ENCODE results near the gene ABHD13. TPM values are rescaled to one million over a fixed set of nuclear protein-coding genes. Genes with fewer than 3 reads are reported as not detected.
"Not testable (repeated sequence)": the region's sequence is repeated elsewhere in the genome, so short reads cannot be mapped to it uniquely, and the experiment has no call there.

The ABHD13 gene
- total and polyA plus RNA-seq, 2 experiments from 2014 or later: 7.5 to 10.3 TPM

DNA sequence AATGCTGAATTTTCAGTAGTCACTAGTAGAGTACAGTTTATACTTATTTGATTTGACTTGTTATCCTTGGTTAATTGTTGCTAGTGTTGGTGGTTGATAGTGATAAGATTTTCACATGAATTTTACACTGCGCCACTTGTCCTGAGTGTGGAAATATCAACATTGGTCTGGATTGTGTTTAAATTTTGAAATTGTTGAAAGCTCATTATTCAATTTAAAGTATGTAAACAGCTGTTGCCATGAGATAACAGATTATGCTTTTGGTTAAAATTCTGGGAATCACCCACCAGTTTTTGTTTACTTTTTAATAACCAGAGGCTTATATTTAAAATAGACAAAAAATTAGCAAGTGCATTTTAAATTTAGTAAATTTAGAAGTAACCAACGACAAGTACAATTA lies 39.1 kb downstream of the ABHD13 start:
- Histone ChIP-seq H3F3A (ENCODE audit: insufficient read depth) (no peaks in the 10 kb centered on the region), H3K4me2 (ENCODE audit: unreplicated experiment) (no peak overlapping the region), H3K79me2 (ENCODE audit: insufficient read depth) (no peaks in the 10 kb centered on the region), H4K20me1 (ENCODE audit: insufficient read depth) (no peaks in the 10 kb centered on the region), H3K9ac (no peak overlapping the region), H3K36me3 (ENCODE audit: low read depth) (no peaks in the 10 kb centered on the region), H2AFZ (no peak overlapping the region), H3K27me3 (replicated peaks; ENCODE audit: insufficient read depth) (no peaks in the 10 kb centered on the region), H3K27ac (no peak overlapping the region), H3K4me1 (ENCODE audit: insufficient read depth) (no peaks in the 10 kb centered on the region), H3K4me3 (no peak overlapping the region), H3K9me3 (ENCODE audit: low read depth) (no peaks in the 10 kb centered on the region), H3K9me2 (ENCODE audit: insufficient read depth) (no peaks in the 10 kb centered on the region; the same call in 1 of the 2 replicates)
- in situ Hi-C loops (cut with MboI): no loop called here
- no peak for DNase-seq
- no peak for TF ChIP-seq EZH2 (IDR thresholded peaks at IDR 0.05; ENCODE audit: insufficient read depth, poor library complexity, severe bottlenecking)
- no peak for TF ChIP-seq EZH2phosphoT487 (IDR thresholded peaks at IDR 0.05; ENCODE audit: insufficient read depth, low read depth)
- WGBS, 2 experiments (ENCODE audit: low coverage in 1 of 2, low lambda C conversion rate in 2 of 2, missing lambda C conversion rate in 2 of 2): 52 to 53% methylated on average over 2 of the region's 2 CpGs

DNA sequence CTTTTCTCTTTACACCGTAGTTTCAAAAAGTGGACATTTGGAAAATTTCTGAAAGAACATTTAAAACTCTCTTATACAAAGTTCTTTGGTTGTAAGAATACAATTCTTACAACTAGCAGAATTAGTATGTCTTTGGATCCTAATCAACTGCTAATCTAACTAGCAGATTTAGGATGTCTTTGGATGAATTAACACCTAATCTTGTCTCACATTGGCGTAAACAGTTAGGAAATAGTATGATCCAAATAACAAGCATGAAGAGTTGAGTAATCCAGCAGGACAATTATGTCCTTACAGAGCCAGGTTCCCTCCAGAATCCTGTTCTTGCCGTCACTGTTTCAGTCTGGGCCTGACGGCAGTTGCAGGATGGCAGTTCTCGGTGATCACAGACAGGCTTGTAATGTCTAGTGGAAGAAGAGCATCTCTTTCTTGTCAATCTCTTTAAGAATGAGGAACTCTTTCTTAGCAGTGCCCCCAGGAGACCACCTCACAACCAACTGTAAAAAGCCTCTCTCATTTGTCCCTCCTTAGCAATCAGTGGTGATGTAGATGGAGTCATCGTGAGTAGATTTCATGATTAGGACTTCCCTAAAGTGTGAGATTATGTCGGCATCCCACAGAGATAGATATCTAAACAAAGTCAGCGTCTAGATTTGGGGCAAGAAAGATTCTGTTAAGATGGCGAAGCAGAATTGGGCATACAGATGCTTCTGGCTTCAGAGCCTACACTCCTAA lies 45.6 kb downstream of the ABHD13 start:
- H3K4me2 ChIP-seq (ENCODE audit: unreplicated experiment): no peak overlapping the region
- H4K20me1 ChIP-seq (ENCODE audit: insufficient read depth): no peaks in the 10 kb centered on the region
- H3K4me1 ChIP-seq (ENCODE audit: insufficient read depth): no peaks in the 10 kb centered on the region
- no peaks in the 10 kb centered on the region; the same call in 1 of the 2 replicates for H3K9me2 ChIP-seq (ENCODE audit: insufficient read depth)
- H3K36me3 ChIP-seq (ENCODE audit: low read depth): no peaks in the 10 kb centered on the region
- in situ Hi-C loops (cut with MboI): no loop called here
- H2AFZ ChIP-seq: no peak overlapping the region
- WGBS, 2 experiments (ENCODE audit: low coverage in 1 of 2, low lambda C conversion rate in 2 of 2, missing lambda C conversion rate in 2 of 2): 83% methylated on average over 9 of the region's 9 CpGs
- no peak for TF ChIP-seq EZH2phosphoT487 (IDR thresholded peaks at IDR 0.05; ENCODE audit: insufficient read depth, low read depth)
- TF ChIP-seq EZH2 (IDR thresholded peaks at IDR 0.05; ENCODE audit: insufficient read depth, poor library complexity, severe bottlenecking): no peak
- H3K4me3 ChIP-seq: no peak overlapping the region
- H3K9me3 ChIP-seq (ENCODE audit: low read depth): no peaks in the 10 kb centered on the region
- no peaks in the 10 kb centered on the region for H3K79me2 ChIP-seq (ENCODE audit: insufficient read depth)
- H3F3A ChIP-seq (ENCODE audit: insufficient read depth): no peaks in the 10 kb centered on the region
- no peak for DNase-seq
- H3K27ac ChIP-seq: no peak overlapping the region
- no peak overlapping the region for H3K9ac ChIP-seq
- H3K27me3 ChIP-seq (replicated peaks; ENCODE audit: insufficient read depth): no peaks in the 10 kb centered on the region

GRCh38 chr13:108266321-108266990 lies 48.3 kb downstream of the ABHD13 start:
- TF ChIP-seq EZH2 (IDR thresholded peaks at IDR 0.05; ENCODE audit: insufficient read depth, poor library complexity, severe bottlenecking) (no peak), EZH2phosphoT487 (IDR thresholded peaks at IDR 0.05; ENCODE audit: insufficient read depth, low read depth) (no peak)
- peaks cover 13% of the 10 kb centered on the region for H3K4me1 ChIP-seq (ENCODE audit: insufficient read depth)
- no peak overlapping the region for H3K27ac ChIP-seq
- no peaks in the 10 kb centered on the region for H3K9me3 ChIP-seq (ENCODE audit: low read depth)
- H3K9me2 ChIP-seq (ENCODE audit: insufficient read depth): no peaks in the 10 kb centered on the region
- H2AFZ ChIP-seq: no peak overlapping the region
- H3K27me3 ChIP-seq (replicated peaks; ENCODE audit: insufficient read depth): no peaks in the 10 kb centered on the region
- H3K4me3 ChIP-seq: no peak overlapping the region
- no peaks in the 10 kb centered on the region for H3K79me2 ChIP-seq (ENCODE audit: insufficient read depth)
- 69 to 71% methylated on average over 10 of the region's 10 CpGs for WGBS, 2 experiments (ENCODE audit: low coverage in 1 of 2, low lambda C conversion rate in 2 of 2, missing lambda C conversion rate in 2 of 2)
- no peaks in the 10 kb centered on the region for H4K20me1 ChIP-seq (ENCODE audit: insufficient read depth)
- peaks cover 10% of the 10 kb centered on the region; the same call in 1 of the 2 replicates for H3F3A ChIP-seq (ENCODE audit: insufficient read depth)
- no peaks in the 10 kb centered on the region for H3K36me3 ChIP-seq (ENCODE audit: low read depth)
- no peak overlapping the region for H3K9ac ChIP-seq
- no peak for DNase-seq
- no peak overlapping the region for H3K4me2 ChIP-seq (ENCODE audit: unreplicated experiment)
- in situ Hi-C loops (cut with MboI): no loop called here

- no peaks in the 10 kb centered on the region for H3K9me2 ChIP-seq (ENCODE audit: insufficient read depth)
- no peaks in the 10 kb centered on the region for H3K27me3 ChIP-seq (replicated peaks; ENCODE audit: insufficient read depth)
- no peak overlapping the region for H3K27ac ChIP-seq
- 88 to 92% methylated on average over 4 of the region's 4 CpGs for WGBS, 2 experiments (ENCODE audit: low coverage in 1 of 2, low lambda C conversion rate in 2 of 2, missing lambda C conversion rate in 2 of 2)
- TF ChIP-seq EZH2 (IDR thresholded peaks at IDR 0.05; ENCODE audit: insufficient read depth, poor library complexity, severe bottlenecking): no peak
- no peak for TF ChIP-seq EZH2phosphoT487 (IDR thresholded peaks at IDR 0.05; ENCODE audit: insufficient read depth, low read depth)
- no peak for DNase-seq
- in situ Hi-C loops (cut with MboI): no loop called here
- H3K36me3 ChIP-seq (ENCODE audit: low read depth): no peaks in the 10 kb centered on the region
- no peaks in the 10 kb centered on the region for H4K20me1 ChIP-seq (ENCODE audit: insufficient read depth)
- H3K4me3 ChIP-seq: no peak overlapping the region
- peaks cover 10% of the 10 kb centered on the region; the same call in 1 of the 2 replicates for H3F3A ChIP-seq (ENCODE audit: insufficient read depth)
- H3K4me1 ChIP-seq (ENCODE audit: insufficient read depth): peaks cover 16% of the 10 kb centered on the region
- no peaks in the 10 kb centered on the region for H3K79me2 ChIP-seq (ENCODE audit: insufficient read depth)
- H2AFZ ChIP-seq: no peak overlapping the region
- no peak overlapping the region for H3K4me2 ChIP-seq (ENCODE audit: unreplicated experiment)
- no peaks in the 10 kb centered on the region for H3K9me3 ChIP-seq (ENCODE audit: low read depth)
- H3K9ac ChIP-seq: no peak overlapping the region
These were observed 49.2 kb downstream of the ABHD13 start for GRCh38 chr13:108267347-108267746.

DNA sequence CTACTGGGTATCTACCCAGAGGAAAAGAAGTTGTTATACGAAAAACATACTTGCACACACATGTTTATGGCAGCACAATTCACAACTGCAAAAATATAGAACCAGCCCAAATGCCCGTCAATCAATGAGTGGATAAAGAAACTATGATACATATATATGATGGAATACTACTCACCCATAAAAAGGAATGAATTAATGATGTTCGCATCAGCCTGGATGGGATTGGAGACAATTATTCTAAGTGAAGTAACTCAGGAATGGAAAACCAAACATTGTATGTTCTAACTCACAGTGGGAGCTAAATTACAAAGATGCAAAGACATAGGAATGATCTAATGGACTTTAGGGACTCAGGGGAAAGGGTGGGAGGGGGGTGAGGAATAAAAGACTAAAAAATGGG lies 49.7 kb downstream of the ABHD13 start:
- H3K36me3 ChIP-seq (ENCODE audit: low read depth); DNase-seq; H3K27ac ChIP-seq; H3F3A ChIP-seq (ENCODE audit: insufficient read depth); H3K9ac ChIP-seq; H3K4me3 ChIP-seq; H3K27me3 ChIP-seq (replicated peaks; ENCODE audit: insufficient read depth); H3K9me2 ChIP-seq (ENCODE audit: insufficient read depth); H3K4me2 ChIP-seq (ENCODE audit: unreplicated experiment); H3K9me3 ChIP-seq (ENCODE audit: low read depth); H3K79me2 ChIP-seq (ENCODE audit: insufficient read depth); H4K20me1 ChIP-seq (ENCODE audit: insufficient read depth); in situ Hi-C loops (cut with MboI); H2AFZ ChIP-seq: not testable (repeated sequence)
- WGBS, 2 experiments (ENCODE audit: low coverage in 1 of 2, low lambda C conversion rate in 2 of 2, missing lambda C conversion rate in 2 of 2): 94 to 96% methylated on average over 3 of the region's 3 CpGs
- peaks cover 17% of the 10 kb centered on the region for H3K4me1 ChIP-seq (ENCODE audit: insufficient read depth)

Data from GM23248 (cell line).